ENCODE measurements around the gene ESPNL.

The ESPNL gene

DNA sequence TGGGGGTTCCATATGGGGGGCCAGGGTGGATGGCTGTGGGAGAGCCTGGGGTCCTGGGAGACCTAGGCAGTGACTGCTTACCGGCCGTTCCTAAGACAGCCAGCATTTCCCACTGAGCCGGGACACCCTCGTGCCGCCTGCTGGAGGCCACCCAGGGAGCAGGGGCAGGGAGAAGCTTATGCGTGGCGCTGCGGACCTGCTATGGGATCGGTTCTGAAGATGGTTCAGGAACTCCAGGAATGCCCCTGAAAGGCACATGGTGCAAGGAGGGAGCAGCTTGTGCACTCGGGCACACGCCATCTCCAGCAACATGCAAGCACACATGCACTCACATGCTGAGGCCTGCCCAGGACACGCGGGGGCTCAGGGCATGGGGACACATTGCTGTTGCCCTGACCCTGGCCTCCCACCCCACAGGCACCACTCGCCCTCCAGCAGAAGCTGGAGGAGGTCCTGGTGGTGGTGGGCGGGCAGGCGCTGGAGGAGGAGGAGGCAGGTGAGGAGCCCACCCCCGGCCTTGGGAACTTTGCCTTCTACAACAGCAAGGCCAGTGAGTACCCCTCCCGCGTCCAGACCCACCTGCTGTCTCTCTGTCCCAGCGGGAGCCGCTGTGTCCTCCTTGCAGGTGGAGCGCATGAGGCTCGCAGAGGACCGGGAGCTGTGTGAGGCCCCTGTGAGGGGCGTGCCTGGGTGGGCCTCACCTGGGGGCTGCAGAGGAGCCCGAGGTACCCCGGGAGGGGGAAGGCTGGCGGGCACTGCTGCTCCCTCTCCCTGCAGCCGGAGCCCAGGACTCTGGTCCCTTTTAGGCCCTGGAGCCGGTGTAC, 42.5 kb downstream of the ESPNL start:
- no peak for DNase-seq

DNA sequence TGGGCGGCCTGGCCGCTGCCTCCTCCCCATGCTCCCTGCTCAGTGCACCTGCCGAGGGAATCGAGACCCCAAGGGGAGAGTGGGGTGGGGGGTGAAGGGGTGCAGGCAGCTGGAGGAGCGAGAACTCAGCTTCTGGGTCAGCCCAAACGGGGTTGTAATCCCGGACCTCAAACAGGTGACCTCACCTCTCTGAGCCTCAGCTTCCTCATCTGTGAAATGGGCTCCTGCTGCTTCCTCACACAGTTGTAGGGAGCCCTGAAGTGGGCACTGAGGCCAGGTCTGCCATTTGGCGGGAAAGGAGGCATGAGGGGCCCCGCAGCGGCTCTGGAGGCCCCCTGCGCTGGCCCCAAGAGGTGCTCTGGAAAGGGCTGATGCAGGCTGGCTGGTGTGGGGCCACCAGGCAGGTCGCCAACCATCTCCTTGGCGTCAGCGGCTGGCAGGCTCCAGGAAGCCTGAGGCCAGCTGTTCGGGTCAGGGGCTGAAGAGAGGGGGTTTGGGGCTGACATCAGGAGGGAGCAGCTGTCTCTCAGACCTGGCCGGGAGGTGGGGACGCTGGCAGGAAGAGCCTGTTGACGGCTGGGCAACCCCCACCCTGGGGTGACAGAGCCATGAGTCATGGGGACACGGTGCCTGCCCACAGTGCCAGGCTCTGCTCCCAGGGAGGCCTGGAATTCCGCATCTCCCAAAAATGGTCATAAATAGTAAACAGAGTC, 43.3 kb downstream of the ESPNL start:
- no peak for DNase-seq

DNA sequence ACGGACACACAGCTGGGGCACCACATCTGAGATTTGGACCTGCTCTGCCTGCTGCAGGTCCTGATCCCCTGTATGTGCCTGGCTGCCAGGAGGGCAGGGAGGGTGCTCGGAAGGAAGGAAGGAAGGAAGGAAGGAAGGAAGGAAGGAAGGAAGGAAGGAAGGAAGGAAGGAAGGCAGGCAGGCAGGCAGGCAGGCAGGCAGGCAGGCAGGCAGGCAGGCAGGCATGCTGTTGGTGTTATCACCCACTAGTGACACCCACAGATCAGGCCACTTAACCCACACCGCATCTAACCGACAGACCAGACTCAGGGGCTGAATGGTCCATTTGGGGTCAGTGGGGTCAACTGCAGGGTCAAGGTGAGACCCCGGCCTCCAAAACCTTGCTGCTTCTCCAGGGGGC, 44.1 kb downstream of the ESPNL start:
- no peak for DNase-seq

DNA sequence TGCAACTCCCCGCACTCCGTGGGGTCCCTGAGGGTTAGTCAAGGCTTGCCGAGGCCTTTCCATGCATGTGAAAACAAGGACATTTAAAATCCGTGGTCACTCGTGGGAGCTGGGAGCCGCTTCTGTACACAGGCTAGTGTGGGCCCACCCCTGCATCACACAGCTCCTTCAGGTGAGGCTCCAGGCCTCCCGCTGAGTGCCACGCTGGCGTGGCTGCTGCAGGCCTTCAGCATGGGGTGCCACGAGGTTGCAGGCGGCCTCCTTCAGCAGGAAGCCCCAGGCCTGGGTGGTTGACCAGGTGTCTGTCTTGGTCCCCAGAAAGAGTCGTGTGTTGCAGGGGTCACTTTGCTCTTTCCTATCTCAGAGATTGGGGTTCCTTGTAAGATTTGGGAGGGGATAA, 44.9 kb downstream of the ESPNL start:
- DNase-seq, result no peak

DNA sequence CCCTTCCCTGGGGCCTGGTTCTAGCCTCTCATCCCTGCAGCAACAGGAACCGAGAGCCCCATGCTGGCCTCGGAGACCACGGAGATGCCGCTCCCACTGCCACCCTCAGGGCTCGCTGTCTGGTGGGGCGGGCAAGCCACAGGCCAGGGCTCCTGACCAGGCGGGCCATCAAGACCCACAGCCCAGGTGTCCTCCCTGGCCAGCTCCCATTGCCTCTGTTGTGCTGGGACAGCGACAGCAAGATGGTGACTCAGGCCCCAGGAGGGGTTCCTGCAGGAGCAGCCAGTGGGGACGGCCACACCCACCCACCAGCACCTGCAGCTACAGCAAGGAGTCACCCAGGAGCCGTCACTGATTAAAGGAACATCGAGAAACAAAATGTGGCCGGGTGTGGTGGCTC, 45.7 kb downstream of the ESPNL start:
- no peak for DNase-seq

DNA sequence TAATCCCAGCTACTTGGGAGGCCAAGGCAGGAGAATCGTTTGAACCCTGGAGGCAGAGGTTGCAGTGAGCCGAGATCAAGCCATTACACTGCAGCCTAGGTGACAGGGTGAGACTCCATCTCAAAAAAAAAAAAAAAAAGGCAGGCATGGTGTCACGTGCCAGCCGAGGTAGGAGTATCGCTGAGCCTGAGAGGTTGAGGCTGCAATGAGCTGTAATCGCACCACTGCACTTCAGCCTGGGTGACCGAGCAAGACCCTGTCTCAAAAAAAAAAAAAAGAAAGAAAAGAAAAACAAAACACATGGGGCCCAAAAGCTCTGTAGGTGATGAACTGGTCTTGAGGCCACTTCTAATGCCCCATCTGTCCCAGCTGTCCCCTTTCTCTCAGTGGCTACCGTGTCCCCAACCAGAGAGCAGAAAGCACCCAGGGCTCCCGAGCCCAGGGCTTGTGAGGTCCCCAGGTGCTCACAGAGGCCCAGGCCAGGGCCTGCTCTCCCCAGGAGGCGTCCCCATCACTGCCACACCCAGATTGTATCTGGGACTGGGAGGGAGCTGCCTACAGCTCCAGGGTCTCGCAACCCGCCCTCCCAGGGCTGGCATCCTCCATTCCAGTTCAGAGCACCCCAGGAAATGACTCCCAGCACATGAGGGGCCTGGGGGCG, 46.9 kb downstream of the ESPNL start:
- no peak for DNase-seq

DNA sequence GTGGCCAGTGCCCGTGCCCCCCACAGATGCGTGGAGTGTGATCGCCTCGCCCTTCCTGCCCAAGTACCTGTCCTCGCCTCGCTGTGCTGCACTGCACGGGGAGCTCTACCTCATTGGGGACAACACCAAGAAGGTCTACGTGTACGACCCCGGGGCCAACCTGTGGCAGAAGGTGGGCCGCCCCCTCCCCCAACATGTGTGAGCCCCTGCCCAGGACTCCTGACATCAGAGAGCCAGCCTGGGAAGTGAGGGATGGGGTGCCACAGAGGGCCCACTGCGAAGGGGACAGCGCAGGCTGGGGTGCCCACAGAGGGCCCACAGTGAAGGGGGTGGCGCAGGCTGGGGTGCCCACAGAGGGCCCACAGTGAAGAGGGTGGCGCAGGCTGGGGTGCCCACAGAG, 48.8 kb downstream of the ESPNL start:
- DNase-seq, result no peak

DNA sequence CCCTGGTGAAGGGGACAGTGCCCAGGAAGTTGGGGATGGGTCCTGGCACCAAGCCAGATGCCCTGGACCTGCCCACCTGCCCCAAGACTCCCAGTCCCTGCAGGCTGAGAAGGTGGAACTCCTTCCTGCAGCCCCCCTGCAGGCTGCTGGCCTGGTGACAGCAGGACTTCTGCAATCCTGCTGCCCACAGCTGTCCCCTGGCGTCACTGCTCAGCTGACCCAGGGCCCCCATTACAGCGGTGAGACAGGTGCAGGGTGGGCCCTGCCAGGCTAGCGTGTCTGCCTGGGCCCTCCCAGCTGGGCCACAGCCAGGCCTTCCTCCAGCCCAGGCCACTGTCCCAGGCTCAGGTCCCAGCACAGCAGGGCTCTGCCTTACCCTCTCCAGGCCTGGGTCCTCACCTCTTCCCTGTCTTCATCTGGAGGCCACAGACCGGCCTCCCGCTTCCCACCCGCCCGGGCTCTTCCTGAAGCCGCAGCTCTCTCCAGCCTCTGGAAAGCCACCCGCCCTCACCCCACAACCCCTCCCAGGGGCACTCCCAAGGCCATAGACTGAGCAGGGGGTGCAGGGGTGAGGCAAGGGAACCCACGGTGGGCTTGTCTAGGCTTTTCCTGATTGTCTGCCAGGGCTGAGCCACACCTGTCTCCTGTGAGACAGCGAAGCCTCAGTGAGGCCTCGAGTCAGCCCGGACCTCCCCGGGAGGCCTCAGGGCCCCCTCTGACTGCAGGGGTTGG, 49.9 kb downstream of the ESPNL start:
- DNase-seq, result no peak

DNA sequence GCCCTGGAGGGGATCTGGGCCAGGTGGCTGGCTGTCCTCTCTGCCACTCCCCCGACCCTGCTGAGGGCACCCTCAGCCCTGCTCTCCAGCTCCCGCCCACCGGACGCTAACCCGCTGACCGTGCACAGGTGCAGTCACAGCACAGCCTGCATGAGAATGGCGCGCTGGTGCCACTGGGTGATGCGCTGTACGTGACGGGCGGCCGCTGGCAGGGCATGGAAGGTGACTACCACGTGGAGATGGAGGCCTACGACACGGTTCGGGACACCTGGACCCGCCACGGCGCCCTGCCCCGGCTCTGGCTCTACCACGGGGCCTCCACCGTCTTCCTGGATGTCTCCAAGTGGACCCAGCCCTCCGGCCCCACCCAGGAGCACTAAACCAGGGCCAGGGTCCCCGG, 50.5 kb downstream of the ESPNL start:
- no peak for DNase-seq

DNA sequence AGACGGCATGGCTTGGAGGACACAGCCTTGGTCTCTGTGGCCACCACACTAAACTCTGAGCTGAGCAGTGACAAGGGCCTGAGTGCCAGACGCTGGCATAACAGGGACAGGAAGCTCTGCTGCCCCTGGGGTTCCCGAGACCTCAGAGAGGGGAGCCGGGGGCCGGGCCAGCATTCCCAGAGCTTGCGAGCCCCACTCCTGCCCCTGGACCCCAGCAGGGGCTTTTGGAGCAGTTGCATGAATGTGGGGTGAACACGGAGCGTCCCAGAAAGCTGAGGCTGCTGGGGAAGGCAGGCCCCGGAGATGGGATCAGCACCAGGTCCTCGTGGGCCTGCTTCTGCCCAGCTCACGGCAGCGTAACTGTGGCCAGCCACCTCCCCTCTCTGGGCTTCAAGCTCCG, 51.1 kb downstream of the ESPNL start:
- DNase-seq, result no peak

DNA sequence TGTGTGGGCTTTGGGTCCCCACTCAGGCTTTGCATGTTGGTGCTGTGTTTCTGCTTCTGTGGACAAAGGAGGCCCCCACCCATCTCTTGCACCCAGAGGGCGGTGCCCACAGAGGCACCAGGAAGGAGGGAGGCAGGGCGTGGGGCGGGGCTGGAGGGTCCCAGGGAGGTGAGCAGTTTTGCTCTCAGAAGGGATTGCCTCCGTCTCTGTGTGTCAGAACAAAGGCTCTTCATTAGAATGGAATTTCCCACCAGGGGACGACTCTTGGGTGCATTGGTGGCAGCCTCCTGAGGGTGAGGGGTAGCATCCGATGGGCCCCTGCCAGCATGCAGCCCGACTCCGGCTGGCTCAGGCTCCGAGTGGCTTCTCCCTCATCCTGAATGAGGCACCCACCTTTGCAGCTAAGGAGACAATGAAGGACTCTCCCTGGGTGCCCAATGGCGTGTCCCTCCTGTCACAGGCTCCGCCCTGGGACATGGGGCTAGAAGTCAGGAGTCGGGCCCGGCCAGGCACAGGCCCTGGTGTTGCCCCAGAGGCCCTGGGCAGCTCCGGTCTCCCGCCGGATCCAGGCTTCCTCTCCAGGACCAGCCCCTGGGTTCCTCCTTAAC, 51.6 kb downstream of the ESPNL start:
- DNase-seq, result no peak

DNA sequence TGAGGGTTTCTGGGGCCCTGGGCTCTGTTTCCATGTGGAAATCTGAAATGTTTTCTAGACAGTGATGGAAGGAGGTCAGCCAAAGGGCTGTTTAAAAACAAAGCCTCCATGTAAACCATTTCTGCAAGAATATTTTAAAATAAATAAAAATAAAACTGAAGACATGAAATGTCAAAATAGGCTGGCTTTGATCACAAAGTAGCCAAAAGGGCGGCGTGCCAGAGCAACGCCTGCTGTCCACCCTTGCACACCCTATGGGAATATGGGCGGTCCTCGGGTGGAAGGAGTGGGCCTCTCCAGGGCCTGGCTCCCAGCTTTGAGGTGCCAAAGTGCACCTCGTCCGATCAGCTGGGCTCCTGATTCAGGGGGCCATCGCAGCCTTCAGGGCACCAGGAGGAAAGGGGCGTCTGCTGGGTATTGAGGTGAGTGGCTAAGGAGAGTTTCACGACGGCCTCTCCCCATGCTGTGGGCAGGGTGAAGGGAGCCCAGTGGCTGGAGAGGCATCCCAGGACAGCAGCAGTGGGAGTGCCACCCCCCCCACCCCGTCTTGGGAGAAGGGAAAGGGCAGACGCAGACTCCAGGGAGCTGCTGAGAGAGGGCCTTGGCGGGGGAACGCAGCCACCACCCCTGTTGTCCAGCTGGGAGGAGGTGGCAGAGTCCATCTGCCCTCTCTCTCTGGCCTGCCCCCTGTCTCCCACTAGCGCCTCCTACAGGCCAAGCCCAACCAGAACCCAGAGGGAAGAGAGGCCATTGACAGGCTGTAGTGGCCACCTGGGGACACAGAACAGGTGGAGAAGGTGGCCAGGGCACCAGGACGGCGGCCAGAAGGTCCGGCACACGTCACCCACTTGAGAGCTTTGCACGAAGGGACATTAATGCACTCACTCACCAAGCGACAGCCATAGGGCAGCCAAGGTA, 52.9 kb downstream of the ESPNL start:
- DNase-seq, result no peak

DNA sequence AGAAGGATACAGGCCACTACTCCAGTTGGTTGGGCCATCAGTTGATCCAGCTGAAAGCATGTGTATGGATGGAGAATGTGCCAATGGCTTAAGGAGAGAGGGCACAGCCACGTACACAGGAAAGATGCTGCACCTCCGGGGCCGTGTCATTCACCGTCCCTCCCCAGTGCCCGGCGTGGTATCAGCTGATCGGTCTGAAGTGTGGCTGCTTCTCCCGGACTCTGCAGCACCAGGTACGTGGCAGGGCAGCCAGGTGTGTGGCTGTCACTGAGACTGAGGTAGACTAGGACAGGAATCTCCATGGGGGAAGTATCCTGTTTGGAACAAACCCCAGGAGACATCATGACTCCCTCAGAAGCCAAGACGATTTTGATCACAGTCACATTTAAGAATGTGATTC, 54.4 kb downstream of the ESPNL start:
- DNase-seq, result no peak

DNA sequence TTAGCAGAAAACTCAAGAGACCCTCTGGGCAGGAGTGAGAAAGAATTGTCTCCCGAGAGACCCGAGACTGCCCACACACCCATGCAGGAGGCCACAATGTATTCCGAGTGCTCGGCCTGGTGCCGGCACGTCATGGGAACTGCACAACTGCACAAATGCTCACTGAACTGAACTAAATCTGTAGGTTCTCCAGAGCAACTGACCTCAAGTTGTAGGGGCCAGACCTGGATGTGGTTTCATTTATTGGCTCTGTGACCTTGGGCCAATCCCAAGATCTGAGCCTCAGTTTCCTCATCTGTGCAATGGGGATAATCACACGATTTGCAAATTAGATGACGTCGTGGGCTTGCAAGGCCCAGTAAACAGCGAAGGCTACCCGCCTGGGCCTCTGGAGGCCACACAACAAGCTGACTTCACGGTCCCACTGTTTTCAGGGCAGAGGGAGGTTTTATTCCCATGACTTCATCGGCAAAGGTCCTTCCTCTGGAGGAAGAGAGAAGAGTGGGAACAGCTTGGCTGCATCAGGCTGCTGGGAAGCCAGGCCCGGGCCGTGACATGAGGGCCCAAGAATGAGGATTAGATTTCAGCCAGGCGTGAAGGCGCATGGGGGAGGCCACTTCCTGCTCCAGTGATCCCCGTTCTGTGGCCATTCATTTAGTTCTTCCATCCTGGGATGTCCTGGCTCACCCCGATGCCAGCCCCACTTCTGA, 55.1 kb downstream of the ESPNL start:
- no peak for DNase-seq

DNA sequence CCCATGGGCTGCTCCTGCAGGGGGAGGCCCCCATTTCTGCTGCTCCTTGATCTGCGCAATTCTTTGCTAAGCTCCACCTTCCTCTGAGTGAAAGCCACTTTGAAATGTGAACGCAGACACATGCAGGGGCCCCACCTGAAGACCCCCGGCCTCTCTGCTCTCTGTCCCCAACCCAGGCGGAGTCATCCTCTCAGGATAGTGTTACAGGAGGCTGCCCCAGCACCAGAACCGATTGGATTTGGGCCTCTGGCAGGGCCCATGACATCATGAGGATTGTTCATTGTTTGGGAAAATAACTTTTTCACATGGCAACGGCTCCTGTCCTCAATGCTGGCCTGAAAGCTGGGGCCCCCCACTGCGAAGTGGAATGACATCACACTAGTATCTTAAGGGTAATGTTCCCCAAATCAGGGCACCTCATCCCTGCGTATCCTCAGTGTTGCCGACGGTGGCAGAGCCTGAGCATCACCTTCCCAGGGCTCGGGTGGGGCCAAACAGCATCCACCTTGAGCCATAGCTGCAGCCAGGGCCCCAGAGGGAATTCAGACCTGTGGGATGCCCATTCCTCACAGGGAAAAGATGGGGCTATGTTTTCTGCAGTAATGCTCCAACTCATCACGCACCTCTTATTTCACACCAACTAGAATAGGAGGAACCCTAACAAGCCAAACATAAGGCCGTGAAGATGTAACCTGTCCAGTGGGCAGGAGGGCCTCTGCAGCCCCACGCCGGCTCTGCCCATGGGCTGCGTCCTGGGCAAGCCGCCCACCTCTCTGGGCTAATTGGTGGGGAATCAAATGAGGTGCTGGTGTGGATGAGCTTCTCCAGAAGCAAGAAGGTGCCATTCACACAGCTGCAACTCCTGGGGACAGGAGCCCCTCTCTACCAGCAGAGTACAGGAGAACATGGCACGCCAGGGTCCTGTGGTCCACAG, 55.9 kb downstream of the ESPNL start:
- DNase-seq, result no peak

DNA sequence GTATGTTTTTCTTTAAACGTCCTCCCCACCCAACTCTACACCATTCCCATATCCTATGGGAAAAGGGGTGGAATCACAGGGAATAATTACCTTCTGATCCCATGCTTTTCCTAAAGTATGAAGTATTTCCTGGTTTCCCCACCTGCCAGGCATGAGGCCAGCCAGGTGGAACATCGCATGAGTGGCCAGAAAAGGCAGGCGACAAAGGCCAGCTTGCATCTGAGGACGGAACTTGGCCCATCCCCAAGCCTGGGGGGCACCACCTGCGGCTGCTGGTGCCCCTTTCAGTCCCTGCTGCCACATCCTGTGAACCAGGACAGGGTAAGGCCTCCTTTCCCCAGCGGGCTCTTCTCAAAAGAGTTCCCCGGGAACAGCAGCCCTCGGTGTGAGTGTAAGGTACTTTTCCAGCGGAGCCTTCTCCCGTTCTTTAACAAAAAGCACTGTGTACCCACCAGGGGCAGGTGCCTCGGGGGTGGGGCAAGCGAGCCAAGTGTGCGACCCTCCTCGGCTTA, 57.4 kb downstream of the ESPNL start:
- no peak for DNase-seq

DNA sequence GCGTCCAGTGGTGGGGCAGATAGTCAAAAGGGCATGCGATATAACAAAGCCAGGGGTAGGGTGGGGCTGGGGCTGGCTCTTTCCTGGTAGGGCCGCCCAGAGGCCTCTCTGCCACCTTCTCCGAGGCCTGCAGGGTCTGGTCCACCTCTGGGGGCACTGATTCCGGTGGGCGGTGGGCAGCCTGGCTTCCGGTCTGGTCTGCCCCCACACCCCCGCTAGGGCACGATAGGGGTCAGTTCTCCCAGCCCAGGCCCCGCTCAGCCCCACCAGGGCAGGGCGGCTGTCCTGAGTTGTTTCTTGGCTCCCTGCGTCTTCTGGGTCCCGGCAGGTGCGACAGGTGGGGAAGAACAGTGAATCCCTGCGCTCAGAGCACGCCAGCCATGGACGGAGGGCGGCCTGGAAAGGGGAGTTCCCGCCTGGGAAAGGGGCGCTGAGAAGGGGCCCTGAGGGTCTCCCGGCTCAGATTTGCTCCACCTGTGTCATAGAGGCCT, 57.9 kb downstream of the ESPNL start:
- DNase-seq, result peak in 1 of 5 experiments; percentile 4

DNA sequence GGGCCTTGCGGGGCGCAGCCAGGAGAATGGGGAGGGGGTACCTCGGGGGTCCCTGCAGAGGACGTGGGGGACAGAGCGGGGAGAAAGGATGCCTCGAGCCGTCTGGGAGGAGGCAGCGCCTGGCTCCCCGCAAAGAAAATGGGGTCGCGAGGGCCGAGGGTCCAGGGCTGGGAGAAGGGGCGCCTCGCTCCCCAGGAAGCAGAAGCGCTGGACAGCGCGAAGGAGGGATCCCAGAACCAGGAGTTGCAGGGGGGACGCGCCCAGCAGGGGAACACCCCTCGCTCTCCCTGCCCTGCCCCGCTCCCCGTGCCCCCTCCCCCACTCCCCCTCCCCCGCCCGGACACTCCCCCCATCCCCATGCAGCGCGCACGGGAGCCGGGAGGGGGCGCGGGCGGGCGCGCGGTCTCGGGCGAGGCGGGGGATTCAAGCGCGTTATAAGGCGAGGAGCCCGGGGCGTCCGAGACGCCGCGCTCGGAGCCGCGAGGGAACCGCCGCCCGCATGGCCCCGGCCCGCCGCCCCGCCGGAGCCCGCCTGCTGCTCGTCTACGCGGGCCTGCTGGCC, 58.5 kb downstream of the ESPNL start, which contains the start of gene ERFE:
ERFE (plus strand) TSS at position 462 of the 562 bp plus-strand sequence; CDS start at position 500, 38 bp downstream.
- peak in 2 of 5 experiments; percentile 9 to 62 for DNase-seq

DNA sequence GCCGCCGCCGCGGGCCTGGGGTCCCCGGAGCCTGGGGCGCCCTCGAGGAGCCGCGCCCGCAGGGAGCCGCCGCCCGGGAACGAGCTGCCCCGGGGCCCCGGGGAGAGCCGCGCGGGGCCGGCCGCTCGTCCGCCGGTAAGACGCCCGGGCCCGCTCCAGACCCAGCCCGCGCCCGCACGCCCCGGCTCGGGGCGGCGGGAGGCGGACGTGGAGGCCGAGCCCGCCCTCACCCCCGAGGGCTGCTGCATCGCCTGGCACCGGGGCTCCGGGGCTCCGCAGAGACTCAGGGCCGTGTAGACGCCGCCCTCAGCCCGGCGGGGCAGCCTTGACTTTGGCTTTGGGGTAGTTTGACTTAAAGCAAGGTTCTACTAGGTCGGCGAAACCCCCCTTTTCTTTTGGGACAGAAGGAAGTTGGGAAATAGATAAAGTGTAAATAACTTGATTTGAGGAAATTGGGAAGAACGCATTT, 59.0 kb downstream of the ESPNL start:
- peak in 2 of 5 experiments; percentile 13 to 16 for DNase-seq
